Activated CD4-positive, alpha-beta memory T cell treated with anti-CD3 and anti-CD28 coated beads, Interleukin-2, amount 10 ng/mL, durations not matched to agents 7 days and 5 days (primary cell): ENCODE data around the gene RANBP17. TPM values are rescaled to one million over a fixed set of nuclear protein-coding genes. Genes with fewer than 3 reads are reported as not detected.

Experiments used
- CTCF ChIA-PET: fragments of 350-600 bp; sonication (Branson Sonifier 250); formaldehyde crosslinking; loops from one replicate; lab custom pipeline; 2021; ENCODE audit warnings: antibody characterized with exemption, inconsistent platforms; lab: Charles Lee
- POLR2A ChIA-PET: fragments of 350-600 bp; sonication (Branson Sonifier 250); formaldehyde crosslinking; loops from one replicate; lab custom pipeline; 2021; ENCODE audit warnings: antibody characterized with exemption; lab: Charles Lee
- DNase-seq: peaks from one replicate; pipeline ENCODE4 v3.0.0-alpha.2; 2020
- H3K27ac Mint-ChIP-seq: one replicate; pipeline ENCODE4 v1.8.0; 2021; ENCODE audit warnings: mild to moderate bottlenecking, mixed read lengths
- H3K27me3 Mint-ChIP-seq: one replicate; pipeline ENCODE4 v1.8.0; 2021; ENCODE audit warnings: mixed read lengths
- H3K36me3 Mint-ChIP-seq: one replicate; pipeline ENCODE4 v1.8.0; 2021; ENCODE audit warnings: low read depth, mixed read lengths
- H3K4me1 Mint-ChIP-seq: one replicate; pipeline ENCODE4 v1.8.0; 2021; ENCODE audit warnings: mixed read lengths
- H3K4me3 Mint-ChIP-seq: one replicate; pipeline ENCODE4 v1.8.0; 2021; ENCODE audit warnings: mild to moderate bottlenecking, mixed read lengths
- H3K9me3 Mint-ChIP-seq: one replicate; pipeline ENCODE4 v1.8.0; 2021; ENCODE audit warnings: mixed read lengths
- total RNA-seq, 2 experiments: library from RNA; stranded (reverse); gene quantifications; one replicate each; pipeline ENCODE4 v1.2.3, GENCODE V29; 2021

RANBP17 gene
- total RNA-seq, 2 experiments from 2014 or later, result not detected

GRCh38 chr5:171137768-171138525 lies 276.1 kb downstream of the RANBP17 start:
- H3K4me1 Mint-ChIP-seq, result no peaks in the 10 kb centered on the region
- no peak overlapping the region for H3K4me3 Mint-ChIP-seq
- H3K9me3 Mint-ChIP-seq, result no peaks in the 10 kb centered on the region
- no peak overlapping the region for H3K27ac Mint-ChIP-seq
- no peaks in the 10 kb centered on the region for H3K36me3 Mint-ChIP-seq
- POLR2A ChIA-PET, result no interaction called here
- H3K27me3 Mint-ChIP-seq, result no peaks in the 10 kb centered on the region
- DNase-seq, result no peak
- CTCF ChIA-PET, result no interaction called here

GRCh38 chr5:171139227-171139626 lies 277.4 kb downstream of the RANBP17 start:
- Mint-ChIP-seq H3K27ac (no peak overlapping the region), H3K9me3 (no peaks in the 10 kb centered on the region), H3K4me1 (no peaks in the 10 kb centered on the region), H3K27me3 (no peaks in the 10 kb centered on the region), H3K4me3 (no peak overlapping the region), H3K36me3 (no peaks in the 10 kb centered on the region)
- ChIA-PET POLR2A (no interaction called here), CTCF (no interaction called here)
- no peak for DNase-seq

- CTCF ChIA-PET, result interaction anchor here (0.7 kb wide), 1 partner anchor 67 kb away, joined by 3 read pairs; no protein-coding TSS in a partner anchor
- Mint-ChIP-seq H3K36me3 (no peaks in the 10 kb centered on the region), H3K4me1 (no peaks in the 10 kb centered on the region), H3K4me3 (no peak overlapping the region), H3K27me3 (no peaks in the 10 kb centered on the region), H3K9me3 (no peaks in the 10 kb centered on the region), H3K27ac (no peak overlapping the region)
- POLR2A ChIA-PET, result no interaction called here
- no peak for DNase-seq
These were observed 280.8 kb downstream of the RANBP17 start for GRCh38 chr5:171142617-171143016.

GRCh38 chr5:171143171-171143570 lies 281.4 kb downstream of the RANBP17 start:
- POLR2A ChIA-PET, result no interaction called here
- no peaks in the 10 kb centered on the region for H3K4me1 Mint-ChIP-seq
- no peak for DNase-seq
- no peaks in the 10 kb centered on the region for H3K27me3 Mint-ChIP-seq
- no peak overlapping the region for H3K4me3 Mint-ChIP-seq
- H3K9me3 Mint-ChIP-seq, result no peaks in the 10 kb centered on the region
- no peak overlapping the region for H3K27ac Mint-ChIP-seq
- no peaks in the 10 kb centered on the region for H3K36me3 Mint-ChIP-seq
- CTCF ChIA-PET, result no interaction called here

GRCh38 chr5:171143926-171144325 lies 282.1 kb downstream of the RANBP17 start:
- Mint-ChIP-seq H3K27me3 (no peaks in the 10 kb centered on the region), H3K36me3 (no peaks in the 10 kb centered on the region), H3K4me1 (no peaks in the 10 kb centered on the region), H3K27ac (no peak overlapping the region), H3K4me3 (no peak overlapping the region), H3K9me3 (no peaks in the 10 kb centered on the region)
- POLR2A ChIA-PET, result no interaction called here
- CTCF ChIA-PET, result no interaction called here
- no peak for DNase-seq

- ChIA-PET POLR2A (no interaction called here), CTCF (no interaction called here)
- no peak overlapping the region for H3K27ac Mint-ChIP-seq
- DNase-seq, result no peak
- H3K4me1 Mint-ChIP-seq, result no peaks in the 10 kb centered on the region
- no peak overlapping the region for H3K4me3 Mint-ChIP-seq
- H3K36me3 Mint-ChIP-seq, result no peaks in the 10 kb centered on the region
- no peaks in the 10 kb centered on the region for H3K9me3 Mint-ChIP-seq
- H3K27me3 Mint-ChIP-seq, result no peaks in the 10 kb centered on the region
These were observed 287.5 kb downstream of the RANBP17 start for GRCh38 chr5:171149333-171149732.

- Mint-ChIP-seq H3K27ac (no peak overlapping the region), H3K4me3 (no peak overlapping the region), H3K27me3 (no peaks in the 10 kb centered on the region), H3K36me3 (no peaks in the 10 kb centered on the region), H3K4me1 (no peaks in the 10 kb centered on the region), H3K9me3 (no peaks in the 10 kb centered on the region)
- ChIA-PET CTCF (no interaction called here), POLR2A (no interaction called here)
- DNase-seq, result no peak
These were observed 288.0 kb downstream of the RANBP17 start for GRCh38 chr5:171149772-171150171.

- Mint-ChIP-seq H3K9me3 (no peaks in the 10 kb centered on the region), H3K36me3 (no peaks in the 10 kb centered on the region), H3K4me3 (no peak overlapping the region), H3K27me3 (no peaks in the 10 kb centered on the region), H3K27ac (no peak overlapping the region), H3K4me1 (no peaks in the 10 kb centered on the region)
- ChIA-PET CTCF (no interaction called here), POLR2A (no interaction called here)
- DNase-seq, result no peak
These were observed 290.6 kb downstream of the RANBP17 start for GRCh38 chr5:171152382-171152781.

- H3K36me3 Mint-ChIP-seq, result no peaks in the 10 kb centered on the region
- H3K9me3 Mint-ChIP-seq, result no peaks in the 10 kb centered on the region
- H3K27ac Mint-ChIP-seq, result no peak overlapping the region
- H3K27me3 Mint-ChIP-seq, result no peaks in the 10 kb centered on the region
- CTCF ChIA-PET, result no interaction called here
- POLR2A ChIA-PET, result no interaction called here
- H3K4me1 Mint-ChIP-seq, result no peaks in the 10 kb centered on the region
- no peak for DNase-seq
- no peak overlapping the region for H3K4me3 Mint-ChIP-seq
These were observed 293.8 kb downstream of the RANBP17 start for GRCh38 chr5:171155621-171156020.

- no peak overlapping the region for H3K4me3 Mint-ChIP-seq
- DNase-seq, result no peak
- H3K27me3 Mint-ChIP-seq, result no peaks in the 10 kb centered on the region
- no peaks in the 10 kb centered on the region for H3K9me3 Mint-ChIP-seq
- ChIA-PET CTCF (no interaction called here), POLR2A (no interaction called here)
- no peak overlapping the region for H3K27ac Mint-ChIP-seq
- no peaks in the 10 kb centered on the region for H3K36me3 Mint-ChIP-seq
- H3K4me1 Mint-ChIP-seq, result no peaks in the 10 kb centered on the region
These were observed 295.5 kb downstream of the RANBP17 start for GRCh38 chr5:171157276-171157675.

GRCh38 chr5:171157775-171158174 lies 296.0 kb downstream of the RANBP17 start:
- H3K4me1 Mint-ChIP-seq, result no peaks in the 10 kb centered on the region
- CTCF ChIA-PET, result no interaction called here
- DNase-seq, result no peak
- no peak overlapping the region for H3K4me3 Mint-ChIP-seq
- no peaks in the 10 kb centered on the region for H3K9me3 Mint-ChIP-seq
- no peak overlapping the region for H3K27ac Mint-ChIP-seq
- H3K27me3 Mint-ChIP-seq, result no peaks in the 10 kb centered on the region
- POLR2A ChIA-PET, result no interaction called here
- no peaks in the 10 kb centered on the region for H3K36me3 Mint-ChIP-seq

- CTCF ChIA-PET, result no interaction called here
- POLR2A ChIA-PET, result no interaction called here
- DNase-seq, result no peak
- Mint-ChIP-seq H3K27me3 (no peaks in the 10 kb centered on the region), H3K27ac (no peak overlapping the region), H3K4me3 (no peak overlapping the region), H3K9me3 (no peaks in the 10 kb centered on the region), H3K36me3 (no peaks in the 10 kb centered on the region), H3K4me1 (no peaks in the 10 kb centered on the region)
These were observed 296.8 kb downstream of the RANBP17 start for GRCh38 chr5:171158581-171158980.

- DNase-seq, result no peak
- ChIA-PET POLR2A (no interaction called here), CTCF (no interaction called here)
- peaks cover 5% of the 10 kb centered on the region for H3K27me3 Mint-ChIP-seq
- no peaks in the 10 kb centered on the region for H3K9me3 Mint-ChIP-seq
- no peaks in the 10 kb centered on the region for H3K36me3 Mint-ChIP-seq
- no peak overlapping the region for H3K27ac Mint-ChIP-seq
- H3K4me3 Mint-ChIP-seq, result no peak overlapping the region
- H3K4me1 Mint-ChIP-seq, result no peaks in the 10 kb centered on the region
These were observed 300.3 kb downstream of the RANBP17 start for GRCh38 chr5:171162165-171162564.

GRCh38 chr5:171162596-171162995 lies 300.8 kb downstream of the RANBP17 start:
- ChIA-PET POLR2A (no interaction called here), CTCF (no interaction called here)
- Mint-ChIP-seq H3K4me1 (no peaks in the 10 kb centered on the region), H3K27ac (no peak overlapping the region), H3K4me3 (no peak overlapping the region), H3K36me3 (no peaks in the 10 kb centered on the region), H3K9me3 (no peaks in the 10 kb centered on the region), H3K27me3 (peaks cover 5% of the 10 kb centered on the region)
- DNase-seq, result no peak
